ENCODE measurements around the gene KSR2.
A peak's percentile ranks its signal among the peaks of the same experiment; 100 is the strongest.

KSR2 gene

GRCh38 chr12:117603316-117604113 is 365.3 kb downstream of the KSR2 start:
- no peak for DNase-seq

DNA sequence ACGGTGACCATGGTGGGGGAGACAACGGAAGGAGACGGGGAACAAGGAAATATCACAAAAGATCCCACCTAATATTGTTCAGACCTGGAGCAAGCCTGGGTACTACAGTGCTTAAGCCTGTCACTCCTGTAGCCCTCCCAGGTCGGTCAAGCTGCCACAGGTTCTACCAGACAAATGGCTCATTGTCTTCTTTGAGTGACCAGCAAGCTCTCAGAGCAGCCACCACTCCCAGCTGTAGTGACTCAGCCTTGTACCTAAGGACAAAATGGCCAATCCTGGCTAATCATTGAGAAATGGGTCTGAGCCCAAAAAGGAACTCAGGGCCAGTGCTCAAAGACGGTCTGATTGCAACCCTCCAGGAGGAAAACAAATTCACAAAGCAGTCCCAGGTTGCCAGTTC is 368.9 kb downstream of the KSR2 start:
- no peak for DNase-seq

DNA sequence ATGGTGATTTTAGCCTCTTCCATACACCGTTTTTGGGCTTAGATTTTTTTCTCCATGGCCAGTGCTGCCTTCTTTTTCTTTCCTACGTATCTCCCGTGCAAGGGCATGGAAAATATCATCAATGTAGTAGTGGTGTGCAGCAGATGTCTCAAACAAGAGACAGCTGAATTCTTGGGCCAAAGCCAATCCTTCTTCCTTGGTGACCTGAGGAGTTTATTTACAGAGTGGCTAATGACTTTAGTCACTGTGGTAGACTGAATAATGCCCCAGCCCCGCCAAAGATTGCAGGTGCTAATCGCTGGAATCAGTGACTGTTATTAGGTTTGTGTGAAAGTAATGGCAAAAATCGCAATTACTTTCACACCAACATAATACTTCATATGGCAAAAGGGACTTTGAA is 371.8 kb downstream of the KSR2 start:
- DNase-seq, result peak; percentile 20

- DNase-seq, result no peak
Observed at GRCh38 chr12:117595751-117596150, 373.0 kb downstream of the KSR2 start.

GRCh38 chr12:117594481-117594880 is 374.3 kb downstream of the KSR2 start:
- no peak for DNase-seq

DNA sequence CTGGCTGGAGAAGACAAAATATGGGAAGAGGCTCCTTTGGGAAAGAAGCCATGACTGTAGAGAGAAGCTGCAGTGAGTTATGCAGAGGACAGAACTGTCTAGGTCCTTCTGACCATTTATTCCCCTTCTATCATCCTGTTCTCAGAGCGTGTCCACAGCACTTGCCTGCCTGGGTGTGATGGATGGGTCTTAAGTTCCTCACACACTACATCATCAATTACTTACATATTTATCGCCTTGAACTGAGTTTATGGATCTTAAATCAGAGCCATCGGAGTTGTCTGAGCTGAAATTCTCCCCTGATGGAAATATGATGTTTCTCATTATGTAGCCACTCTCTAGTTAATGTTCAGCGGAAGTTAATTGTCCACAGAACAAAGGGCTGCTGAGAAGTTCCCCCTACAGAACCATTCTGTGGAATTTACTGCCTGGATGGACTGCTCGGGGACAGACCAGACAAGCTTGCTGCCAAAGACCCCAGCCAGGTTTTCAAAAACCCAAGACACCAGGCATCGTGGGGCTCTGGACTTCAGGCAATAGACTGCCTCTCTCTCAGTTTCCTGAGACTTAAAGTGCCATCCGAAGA is 374.9 kb downstream of the KSR2 start:
- peak; percentile 40 for DNase-seq

DNA sequence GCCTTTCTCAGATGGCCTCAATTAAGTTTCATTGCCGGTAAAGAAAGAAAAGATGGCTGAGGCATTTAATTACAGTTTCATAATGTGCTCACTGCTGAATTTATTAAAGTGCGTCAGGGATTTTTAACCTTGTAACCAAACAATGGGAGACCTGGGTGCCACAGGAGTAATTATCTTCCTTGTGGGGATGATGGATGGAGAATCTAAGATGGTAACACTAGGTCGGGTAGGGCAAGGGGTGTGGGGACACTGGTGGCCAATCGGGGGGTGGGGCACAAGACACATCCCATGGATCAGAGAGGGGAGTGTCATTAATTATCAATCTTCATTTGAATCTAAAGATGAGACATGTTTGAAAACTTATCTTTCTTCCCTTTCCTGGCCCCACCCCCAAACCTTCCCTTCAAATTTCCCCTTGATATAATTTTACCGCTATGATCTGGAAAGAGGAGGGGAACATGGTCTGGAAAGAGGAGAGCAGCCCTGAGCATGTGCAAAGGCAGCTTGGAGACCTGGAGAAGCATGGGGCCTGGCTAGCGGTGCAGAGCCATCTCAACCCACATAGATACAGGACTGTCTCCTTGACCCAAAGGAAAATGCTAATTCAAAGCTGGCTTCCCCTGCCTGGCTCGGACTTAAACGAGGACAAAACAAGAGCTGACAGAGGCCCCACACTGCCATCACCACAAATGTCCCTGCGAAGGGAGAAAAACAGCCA is 376.0 kb downstream of the KSR2 start:
- DNase-seq, result peak; percentile 7

DNA sequence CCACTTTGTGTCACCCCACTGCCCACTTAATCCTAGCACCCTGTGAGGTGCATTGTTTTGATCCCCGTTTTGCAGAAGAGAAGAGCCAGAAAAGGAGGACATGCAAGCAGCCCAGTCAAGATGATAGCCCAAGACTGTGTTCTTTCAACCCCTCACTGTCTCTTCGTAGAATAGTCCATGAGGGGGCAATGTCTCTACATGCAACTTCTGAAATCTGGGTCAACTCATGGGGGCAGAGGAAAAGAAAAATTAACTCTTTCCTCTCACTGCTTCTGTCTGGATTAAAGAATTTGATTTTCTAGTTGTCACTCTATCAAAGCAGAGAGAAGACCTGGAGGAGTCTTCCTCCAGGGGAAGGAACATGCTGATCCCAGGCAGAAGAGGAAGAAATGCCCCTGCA is 377.8 kb downstream of the KSR2 start:
- peak; percentile 11 for DNase-seq

DNA sequence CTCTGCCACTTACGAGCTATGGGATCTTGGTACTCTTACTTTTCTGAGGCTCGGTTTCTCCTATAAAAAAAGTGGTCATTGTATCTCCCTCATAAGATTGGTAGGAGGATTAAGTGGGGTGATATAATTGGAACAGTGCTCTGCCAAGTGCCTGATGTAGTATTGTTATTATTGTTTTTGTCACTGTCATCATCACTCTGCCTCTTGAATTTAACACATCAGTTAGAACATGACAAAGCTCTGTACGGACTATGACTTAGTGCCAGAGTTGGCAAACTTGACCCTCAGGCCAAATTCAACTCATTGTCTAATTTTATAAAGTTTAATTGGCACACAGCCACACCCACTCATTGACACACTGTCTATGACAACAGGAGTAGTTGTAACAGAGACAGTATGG is 378.4 kb downstream of the KSR2 start:
- no peak for DNase-seq

DNA sequence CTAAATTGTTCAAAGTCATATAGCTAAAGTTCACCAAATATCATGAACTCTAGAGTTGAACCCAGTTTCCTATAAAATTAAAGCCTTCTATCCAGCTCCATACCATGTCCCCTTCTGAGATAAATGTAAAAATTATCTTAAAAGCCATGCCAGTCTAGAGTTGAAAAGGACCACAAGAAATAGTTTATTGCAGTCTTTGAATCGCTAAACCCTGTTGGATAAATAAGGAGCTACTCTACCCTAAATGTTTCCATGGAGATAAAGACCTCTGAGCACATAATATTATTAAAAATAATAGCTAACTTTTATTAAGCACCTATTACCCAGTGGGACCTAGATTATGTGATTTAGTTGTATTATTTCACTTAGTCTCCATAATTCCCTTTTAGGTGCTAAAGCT is 379.8 kb downstream of the KSR2 start:
- no peak for DNase-seq

GRCh38 chr12:117587631-117588287 is 381.0 kb downstream of the KSR2 start:
- peak; percentile 32 for DNase-seq

DNA sequence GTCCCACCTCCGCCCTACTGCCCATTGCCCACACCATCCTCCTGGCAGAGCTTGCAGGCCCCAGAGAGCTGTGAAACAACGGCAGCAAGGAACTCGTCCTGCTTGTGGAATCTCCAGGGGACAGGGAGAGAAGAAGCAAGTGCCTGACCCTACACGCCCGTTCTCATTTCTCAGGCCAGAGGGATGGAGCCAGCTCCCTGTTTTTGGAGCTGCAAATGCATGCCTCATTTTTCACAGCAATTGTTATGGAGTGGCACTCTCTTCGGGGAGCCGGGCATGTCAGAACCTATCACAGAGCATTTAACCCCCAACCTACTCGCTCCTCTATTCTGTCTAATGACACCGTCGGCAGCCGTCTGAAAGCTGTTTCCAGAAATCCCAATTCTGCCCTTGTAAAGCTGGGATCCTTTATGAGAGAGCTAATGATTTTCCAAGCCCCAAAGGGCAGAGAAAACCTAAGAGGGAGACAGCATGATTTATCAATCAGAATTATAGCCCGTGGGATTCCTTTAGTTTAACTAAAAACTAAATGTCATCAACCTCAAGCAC is 385.0 kb downstream of the KSR2 start:
- no peak for DNase-seq

- DNase-seq, result no peak
Observed at GRCh38 chr12:117583092-117583491, 385.7 kb downstream of the KSR2 start.

DNA sequence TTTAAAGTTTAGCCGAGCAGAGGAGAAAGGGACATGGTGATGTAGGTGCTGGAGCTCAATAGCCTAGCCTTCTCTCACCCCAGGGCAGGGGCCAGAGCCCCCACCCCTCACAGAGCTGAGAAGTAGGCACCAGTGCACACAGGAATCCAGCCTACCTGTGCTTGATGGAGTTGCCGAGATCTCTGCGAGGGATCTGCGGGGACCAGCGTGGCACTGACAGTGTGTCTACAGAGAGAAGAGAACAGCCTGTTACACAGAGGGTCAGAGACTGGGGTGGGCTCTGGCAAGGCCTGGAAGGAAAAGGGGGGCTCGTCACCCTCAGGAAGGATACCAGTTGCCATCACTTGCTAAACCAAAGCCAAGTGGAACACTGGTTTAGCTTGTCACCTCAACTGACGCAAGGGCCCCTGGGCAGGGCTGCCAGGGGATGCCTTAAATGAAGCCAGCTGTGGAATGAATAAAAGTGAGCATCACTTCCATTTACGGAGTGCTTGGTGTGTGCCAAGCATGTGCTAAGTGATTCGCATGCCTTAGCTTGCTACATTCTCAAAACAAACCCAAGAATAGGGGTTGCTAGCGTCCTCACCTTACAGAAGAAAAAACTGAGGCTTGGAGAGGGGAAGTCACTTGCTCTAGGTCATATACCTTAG is 386.5 kb downstream of the KSR2 start:
- DNase-seq, result peak; percentile 16

DNA sequence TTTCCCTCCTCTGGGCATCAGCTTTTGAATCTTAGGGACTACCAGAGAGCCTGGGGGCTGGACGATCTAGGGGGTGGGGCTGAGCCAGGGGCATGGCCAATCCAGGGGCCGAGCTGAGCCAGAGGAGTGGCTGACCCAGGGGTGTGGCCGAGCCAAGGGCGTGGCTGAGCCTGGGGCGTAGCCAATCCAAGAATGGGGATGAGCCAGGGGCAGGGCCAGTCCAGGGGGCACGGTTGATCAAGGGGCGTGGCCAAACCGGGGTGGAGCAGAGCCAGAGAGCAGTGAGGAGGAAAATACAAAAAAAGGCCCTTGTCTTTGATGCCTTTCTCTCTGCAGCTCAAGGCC is 388.1 kb downstream of the KSR2 start:
- DNase-seq, result peak; percentile 31

DNA sequence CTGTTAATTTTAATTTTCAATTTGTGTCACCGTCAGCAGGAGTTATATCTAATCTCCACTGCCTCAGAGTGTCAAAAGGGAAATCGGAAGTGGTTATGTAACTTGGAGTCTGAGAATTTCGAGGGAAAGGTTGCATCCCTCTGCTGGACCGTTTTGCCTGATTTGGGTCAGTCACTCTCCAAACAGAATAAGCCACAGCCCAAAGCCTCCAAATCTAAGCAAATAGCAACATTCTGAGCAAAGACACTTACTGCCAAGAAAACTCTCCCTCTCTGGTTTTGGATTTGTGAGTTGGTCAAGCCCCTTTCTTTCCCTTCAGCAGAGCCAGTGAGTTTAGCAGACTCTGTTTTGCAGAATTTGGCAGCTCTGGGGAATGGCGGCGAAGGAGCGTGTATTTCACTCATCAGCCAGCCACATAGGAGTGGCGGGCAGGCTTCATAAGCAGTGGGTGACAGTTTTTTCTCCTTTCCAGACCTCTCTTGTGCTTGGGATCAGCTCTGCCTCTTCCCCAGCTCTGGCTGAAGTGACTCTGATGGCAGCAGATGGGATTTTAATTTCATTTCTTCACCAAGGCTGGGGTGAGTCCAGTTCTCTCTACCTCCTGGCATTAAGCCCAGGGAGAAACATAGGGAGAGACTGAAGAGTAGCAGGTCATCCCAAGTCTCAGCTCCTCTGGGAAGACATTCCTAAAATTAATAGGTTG is 388.6 kb downstream of the KSR2 start:
- no peak for DNase-seq

DNA sequence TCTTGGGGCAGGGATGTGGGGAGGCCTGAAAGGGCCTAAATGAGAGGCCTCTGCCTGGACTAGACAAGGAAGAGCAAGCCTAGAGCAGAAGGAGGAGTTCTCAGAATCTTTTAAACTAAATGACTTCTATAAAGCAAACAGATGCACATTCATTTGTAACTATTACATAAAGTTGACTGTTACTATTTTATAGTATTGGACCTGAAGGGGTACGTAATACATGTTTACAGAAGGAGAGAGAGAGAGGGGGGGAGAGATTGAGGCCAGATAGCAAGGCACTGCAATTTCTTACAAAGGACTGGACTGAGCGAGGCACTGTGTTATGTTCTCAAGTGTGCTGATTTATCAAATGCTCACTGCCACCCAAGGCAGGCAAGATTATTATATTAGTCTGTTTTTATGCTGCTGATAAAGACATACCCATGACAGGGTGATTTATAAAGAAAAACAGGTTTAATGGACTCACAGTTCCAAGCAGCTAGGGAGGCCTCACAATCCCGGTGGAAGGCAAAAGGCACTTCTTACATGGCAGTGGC is 391.6 kb downstream of the KSR2 start:
- DNase-seq, result no peak

DNA sequence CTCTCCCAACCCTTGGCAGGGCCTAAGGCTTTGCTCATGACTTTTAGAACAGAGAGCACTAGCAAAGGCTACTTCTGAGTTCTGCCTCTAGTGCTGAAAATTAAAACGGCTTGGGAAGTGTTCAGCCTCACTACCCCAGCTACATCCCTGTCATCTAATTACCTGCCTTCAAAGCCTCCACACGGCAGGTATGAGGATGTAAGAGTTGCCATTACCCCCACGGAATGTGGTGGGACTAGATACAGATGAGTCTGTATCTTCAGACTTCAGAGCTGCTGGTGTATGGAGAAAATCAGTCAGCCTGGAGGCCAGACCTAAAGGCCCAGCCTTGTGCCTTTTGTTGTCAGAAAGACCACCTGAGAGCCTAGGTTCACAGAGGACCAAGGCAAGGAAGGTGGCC is 392.7 kb downstream of the KSR2 start:
- DNase-seq, result no peak

DNA sequence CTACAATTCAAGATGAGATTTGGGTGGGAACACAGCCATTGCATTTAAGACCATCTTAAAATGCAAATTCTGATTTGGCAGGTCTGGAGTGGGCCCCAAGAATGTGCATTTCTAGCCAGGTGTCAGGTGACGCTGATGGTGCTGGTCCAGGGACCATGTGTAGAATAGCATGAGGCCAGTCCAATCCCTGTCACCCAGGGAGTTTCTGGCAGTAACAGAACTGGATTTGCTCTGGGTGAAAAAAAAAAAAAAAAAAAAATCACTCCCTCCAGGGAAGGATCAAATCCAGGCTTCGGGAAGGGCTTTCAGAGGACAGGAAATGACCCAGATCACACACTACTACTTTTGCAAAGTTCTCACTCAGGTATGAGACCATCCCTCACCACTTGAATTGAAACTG is 394.1 kb downstream of the KSR2 start:
- DNase-seq, result no peak

DNA sequence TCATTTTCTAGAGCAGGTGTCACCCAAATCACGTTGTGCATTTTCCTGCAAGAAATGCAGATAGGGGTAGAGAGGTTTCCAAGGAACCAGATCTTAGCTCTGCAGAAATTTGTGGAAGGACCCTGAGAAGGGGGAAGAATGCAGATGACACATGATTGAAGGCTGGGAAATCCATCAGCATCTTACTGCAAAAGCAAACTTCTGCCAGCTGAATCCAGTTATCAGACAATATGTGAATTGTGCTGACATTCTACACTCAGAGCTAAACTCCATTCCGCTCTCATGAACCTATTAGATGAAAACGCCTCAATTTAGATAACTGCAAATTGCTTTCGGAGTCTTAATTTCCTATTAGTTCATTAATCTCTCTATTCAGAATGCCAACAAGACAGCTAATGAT is 396.0 kb downstream of the KSR2 start:
- DNase-seq, result no peak

GRCh38 chr12:117571321-117571720 is 397.5 kb downstream of the KSR2 start:
- no peak for DNase-seq

DNA sequence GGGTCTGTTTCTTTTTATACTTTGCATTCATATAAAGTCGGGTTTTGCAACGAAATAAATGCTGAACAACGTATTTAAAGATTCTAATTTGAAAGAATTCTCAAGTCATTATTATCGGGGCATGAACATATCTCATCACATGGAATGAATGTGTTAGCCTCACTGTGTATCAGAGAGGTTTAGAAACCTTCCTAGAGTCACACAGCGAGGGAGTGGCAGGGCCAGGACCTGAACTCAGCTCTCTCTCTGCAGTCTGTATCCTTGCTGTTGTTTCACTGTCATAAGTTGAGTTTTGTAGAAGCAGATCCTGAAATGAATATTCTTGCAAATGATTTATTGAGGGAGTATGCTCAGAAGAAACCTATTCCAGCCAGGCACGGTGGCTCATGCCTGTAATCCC is 398.2 kb downstream of the KSR2 start:
- no peak for DNase-seq

Measured in fibroblast of skin of right quadriceps (primary cell).